ENCODE results near the gene SLCO3A1. TPM values are rescaled to one million over a fixed set of nuclear protein-coding genes. Genes with fewer than 3 reads are reported as not detected.

SLCO3A1 gene
- total RNA-seq, 1 experiment from 2014 or later = 5.1 TPM

GRCh38 chr15:91966194-91966552, 112.7 kb downstream of the SLCO3A1 start:
- ATAC-seq (peak; percentile 49), DNase-seq (ENCODE audit: low read depth, low spot score) (no peak)
- no peaks in the 10 kb centered on the region for H4K20me1 ChIP-seq (ENCODE audit: insufficient read depth)
- H3K9ac ChIP-seq (ENCODE audit: low read length) = no peak overlapping the region
- ChIA-PET POLR2A (no interaction called here), CTCF (no interaction called here), RAD21 (ENCODE audit: low non-redundant PET in 1 of 2, low total read pairs in 2 of 2, uncharacterized antibody in 2 of 2, unreplicated experiment in 2 of 2) (no interaction called here)
- no peak overlapping the region for H3K27ac ChIP-seq (ENCODE audit: low read depth, low read length)
- H3K79me2 ChIP-seq (ENCODE audit: insufficient read depth, low read length) = no peaks in the 10 kb centered on the region
- H2AFZ ChIP-seq (ENCODE audit: low read depth, low read length, poor library complexity, severe bottlenecking) = peak overlapping the region; percentile 47
- no peaks in the 10 kb centered on the region for H3K36me3 ChIP-seq (ENCODE audit: control insufficient read depth in 1 of 2, insufficient read depth in 2 of 2, low read length in 2 of 2)
- H3K4me1 ChIP-seq (ENCODE audit: control insufficient read depth in 1 of 2, insufficient read depth in 2 of 2, low read length in 2 of 2) = peaks cover 12 to 20% of the 10 kb centered on the region in 2 experiments
- H3K4me3 ChIP-seq (replicated peaks in 1 of 2; ENCODE audit: low read depth in 1 of 2, low read length in 2 of 2) = peak overlapping the region in 1 of 2 experiments; percentile 37; a peak in 2 of 4 replicates
- intact Hi-C loops (cut with micrococcal nuclease) = loop anchor here (2.0 kb wide), 1 partner anchor 103 kb away; no protein-coding TSS in a partner anchor
- no peaks in the 10 kb centered on the region for H3K27me3 ChIP-seq (ENCODE audit: insufficient read depth, low read length)
- H3K4me2 ChIP-seq (ENCODE audit: low read length) = peak overlapping the region; percentile 71
- H3K9me3 ChIP-seq (ENCODE audit: control insufficient read depth in 1 of 2, insufficient read depth in 1 of 2, low read depth in 1 of 2, low read length in 2 of 2) = no peaks in the 10 kb centered on the region
- no peaks in the 10 kb centered on the region for H3K9me2 ChIP-seq (ENCODE audit: insufficient read depth)
- BruUV-seq (replicated peaks) = no TSS peak
- TF ChIP-seq ZBTB33 (IDR thresholded peaks at IDR 0.05; ENCODE audit: extremely low read depth, insufficient replicate concordance, low read length) (no peak), EZH2 (IDR thresholded peaks at IDR 0.05) (no peak), CEBPB (IDR thresholded peaks at IDR 0.05; ENCODE audit: low read depth) (no peak), RAD21 (IDR thresholded peaks at IDR 0.05; ENCODE audit: low read depth) (no peak), YY1 (IDR thresholded peaks at IDR 0.05; ENCODE audit: extremely low read depth, insufficient replicate concordance, low read depth, low read length) (no peak), JUND (IDR thresholded peaks at IDR 0.05) (no peak), ATF3 (IDR thresholded peaks at IDR 0.05) (no peak), TCF7L2 (IDR thresholded peaks at IDR 0.05; ENCODE audit: borderline replicate concordance, extremely low read depth, insufficient read depth, insufficient read length) (no peak), FOSL1 (IDR thresholded peaks at IDR 0.05; ENCODE audit: low read depth) (no peak), SIN3A (IDR thresholded peaks at IDR 0.05; ENCODE audit: low read depth) (no peak), ZFX (IDR thresholded peaks at IDR 0.05) (no peak), SRF (IDR thresholded peaks at IDR 0.05; ENCODE audit: low read depth) (no peak), REST (IDR thresholded peaks at IDR 0.05; ENCODE audit: low read depth) (no peak), CBX3 (IDR thresholded peaks at IDR 0.05; ENCODE audit: low read depth) (no peak), MAX (IDR thresholded peaks at IDR 0.05) (no peak), POLR2A (IDR thresholded peaks at IDR 0.05; ENCODE audit: borderline replicate concordance, extremely low read depth, insufficient read depth, insufficient read length) (no peak)

All from HCT116 (cell line).